ENCODE data around the gene EIF3A.
"Not testable (repeated sequence)": the region's sequence is repeated elsewhere in the genome, so short reads cannot be mapped to it uniquely, and the experiment has no call there.

The EIF3A gene

DNA sequence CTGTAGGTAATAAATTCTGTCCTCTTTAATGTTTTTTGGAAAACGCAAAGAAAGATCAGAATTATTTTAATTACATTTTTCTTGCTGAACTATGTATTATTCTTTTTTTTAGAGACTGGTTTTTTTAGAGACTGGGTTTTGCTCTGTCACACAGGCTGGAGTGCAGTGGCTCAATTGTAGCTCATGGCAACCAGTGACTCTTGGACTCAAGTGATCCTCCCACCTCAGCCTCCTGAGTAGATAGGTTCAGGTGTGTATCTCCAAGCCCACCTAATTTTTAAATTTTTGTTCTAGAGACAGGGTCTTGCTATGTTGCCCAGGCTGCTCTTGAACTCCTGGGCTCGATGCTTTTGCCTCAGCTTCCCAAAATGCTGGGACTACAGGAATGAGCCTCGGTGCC, 18.0 kb upstream of the EIF3A start:
- DNase-seq: no peak

DNA sequence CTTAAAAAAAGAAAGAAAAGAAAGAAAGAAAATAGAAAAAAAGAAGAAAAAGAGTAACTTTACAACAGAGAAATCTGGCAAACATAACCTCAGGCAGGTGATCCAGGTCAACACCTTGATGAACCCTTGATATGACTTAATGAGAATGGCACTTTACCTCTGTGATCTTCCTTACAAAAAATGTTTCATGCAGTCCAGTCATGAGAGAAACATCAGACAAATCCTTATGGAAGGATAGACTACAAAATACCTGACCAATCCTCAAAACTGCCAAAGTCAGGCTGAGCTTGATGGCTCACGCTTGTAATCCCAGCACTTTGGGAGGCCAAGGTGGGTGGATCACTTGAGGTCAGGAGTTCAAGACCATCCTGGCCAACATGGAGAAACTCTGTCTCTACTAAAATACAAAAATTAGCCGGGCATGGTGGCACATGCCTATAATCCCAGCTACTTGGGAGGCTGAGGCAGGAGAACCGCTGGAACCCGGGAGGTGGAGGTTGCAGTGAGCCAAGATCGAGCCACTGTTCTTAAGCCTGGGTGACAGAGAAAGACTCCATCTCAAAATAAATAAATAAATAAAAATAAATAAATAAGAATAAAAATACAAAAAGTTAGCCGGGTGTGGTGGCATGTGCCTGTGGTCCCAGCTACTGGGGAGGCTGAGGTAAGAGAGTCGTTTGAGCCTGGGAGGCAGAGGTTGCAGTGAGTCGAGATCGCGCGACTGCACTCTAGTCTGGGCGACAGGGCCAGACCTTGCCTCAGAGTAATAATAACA, 16.2 kb upstream of the EIF3A start:
- not testable (repeated sequence) for DNase-seq

DNA sequence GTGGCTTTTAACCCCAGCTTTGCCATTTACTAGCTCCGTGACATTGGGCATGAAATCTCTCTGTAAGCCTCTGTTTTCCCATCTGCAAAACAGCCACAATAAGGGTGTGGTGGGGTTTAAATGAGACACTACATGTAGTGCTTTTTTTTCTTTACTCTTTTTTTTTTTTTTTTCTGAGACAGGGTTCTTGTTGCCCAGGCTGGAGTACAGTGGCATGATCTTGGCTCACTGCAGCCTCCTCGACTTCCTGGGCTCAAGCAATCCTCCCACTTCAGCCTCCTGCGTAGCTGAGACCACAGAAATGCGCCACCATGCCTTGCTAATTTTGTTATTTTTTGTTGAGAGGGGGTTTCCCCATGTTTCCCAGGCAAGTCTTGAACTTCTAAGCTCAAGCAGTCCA, 15.0 kb upstream of the EIF3A start:
- DNase-seq: no peak

DNA sequence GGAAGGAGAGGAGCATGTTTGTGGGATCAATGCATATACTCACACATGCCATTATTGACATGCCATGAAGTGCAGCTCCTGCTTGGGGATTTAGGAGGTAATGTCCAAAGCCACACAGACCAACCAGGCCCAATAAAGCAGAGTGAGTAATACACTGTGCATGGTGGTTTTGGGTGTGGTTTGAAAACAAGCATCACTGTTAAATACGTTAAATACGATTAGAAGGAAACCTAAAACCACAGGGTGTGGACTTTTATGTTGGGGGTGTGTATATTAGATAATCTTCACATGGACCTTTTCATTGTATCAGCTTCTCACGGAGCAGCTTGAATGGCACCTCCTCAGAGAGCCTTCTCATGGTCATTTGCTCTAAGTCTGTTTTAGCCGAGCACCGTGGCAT, 10.4 kb upstream of the EIF3A start:
- DNase-seq: peak; percentile 13

DNA sequence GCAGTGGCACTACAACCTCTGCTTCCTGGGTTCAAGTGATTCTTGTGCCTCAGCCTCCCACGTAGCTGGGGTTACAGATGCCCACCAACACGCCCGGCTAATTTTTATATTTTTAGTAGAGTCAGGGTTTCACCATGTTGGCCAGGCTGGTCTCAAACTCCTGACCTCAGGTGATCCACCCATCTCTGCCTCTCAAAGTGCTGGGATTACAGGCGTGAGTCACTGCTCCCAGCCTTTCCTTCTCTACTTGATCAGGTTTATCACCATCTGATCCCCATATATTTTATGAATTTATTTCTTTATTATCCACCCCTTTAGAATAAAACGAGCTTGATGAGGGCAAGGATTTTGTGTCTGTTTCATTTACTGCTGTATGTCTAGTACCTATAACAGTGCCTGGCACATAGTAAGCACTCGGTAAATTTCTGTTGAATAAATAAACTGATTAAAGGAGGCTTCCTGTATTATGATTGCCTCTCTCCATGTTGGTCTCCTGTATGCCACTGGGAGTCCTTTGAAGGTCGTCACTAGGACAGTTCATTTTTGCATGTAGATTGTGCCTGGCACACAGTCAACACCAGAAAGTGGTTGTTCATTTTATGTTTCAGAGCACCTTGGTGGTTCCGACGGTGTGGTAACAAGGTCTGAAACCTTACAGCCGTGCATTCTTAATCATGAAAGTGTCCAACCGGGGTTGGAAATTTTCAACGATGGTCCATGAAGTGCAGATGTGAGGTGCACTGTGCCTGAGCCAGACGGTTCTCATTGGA, 9.6 kb upstream of the EIF3A start:
- DNase-seq: no peak

DNA sequence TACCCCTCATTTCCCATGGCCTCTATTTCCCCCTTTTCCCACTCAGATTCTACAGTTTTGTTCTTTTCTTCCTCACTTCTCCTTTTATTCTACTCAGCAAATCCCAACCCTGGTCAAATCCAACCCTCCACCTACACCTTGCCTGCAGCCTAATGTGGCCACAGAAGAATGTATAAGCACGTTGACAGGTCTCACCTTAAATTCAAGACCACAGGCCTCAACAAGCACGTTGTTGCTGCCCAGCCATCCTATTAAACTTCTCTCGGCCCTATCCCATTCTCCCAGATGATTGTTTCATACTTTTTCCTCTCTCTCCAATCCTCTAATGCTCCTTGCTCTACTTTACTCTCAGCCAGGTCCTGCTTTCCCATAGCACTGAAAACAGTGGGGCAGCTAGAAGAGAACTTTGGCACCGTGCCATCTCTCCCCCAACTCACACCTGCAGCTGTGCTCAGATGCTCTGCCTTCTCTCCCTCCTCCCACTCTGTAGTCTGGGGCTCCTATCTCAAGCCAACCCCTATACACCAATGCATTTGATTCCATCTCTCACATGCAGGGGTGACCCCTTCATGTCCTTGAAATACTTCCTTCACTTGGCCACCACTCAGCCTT, 6.8 kb upstream of the EIF3A start:
- DNase-seq: no peak

DNA sequence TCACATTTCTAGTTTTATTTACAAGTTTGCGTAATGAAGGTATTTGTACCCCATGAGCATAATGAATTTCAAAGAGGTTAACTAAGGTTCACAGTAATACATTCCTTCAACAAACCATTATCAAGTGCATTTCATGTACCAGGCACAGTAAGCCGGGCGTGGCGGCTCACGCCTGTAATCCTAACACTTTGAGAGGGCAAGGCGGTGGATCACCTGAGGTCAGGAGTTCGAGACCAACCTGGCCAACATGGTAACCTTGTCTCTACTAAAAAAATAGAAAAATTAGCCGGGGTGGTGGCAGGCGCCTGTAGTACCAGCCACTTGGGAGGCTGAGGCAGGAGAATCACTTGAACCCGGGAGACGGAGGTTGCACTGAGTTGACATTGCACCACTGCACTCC, 4.3 kb upstream of the EIF3A start:
- DNase-seq: no peak

DNA sequence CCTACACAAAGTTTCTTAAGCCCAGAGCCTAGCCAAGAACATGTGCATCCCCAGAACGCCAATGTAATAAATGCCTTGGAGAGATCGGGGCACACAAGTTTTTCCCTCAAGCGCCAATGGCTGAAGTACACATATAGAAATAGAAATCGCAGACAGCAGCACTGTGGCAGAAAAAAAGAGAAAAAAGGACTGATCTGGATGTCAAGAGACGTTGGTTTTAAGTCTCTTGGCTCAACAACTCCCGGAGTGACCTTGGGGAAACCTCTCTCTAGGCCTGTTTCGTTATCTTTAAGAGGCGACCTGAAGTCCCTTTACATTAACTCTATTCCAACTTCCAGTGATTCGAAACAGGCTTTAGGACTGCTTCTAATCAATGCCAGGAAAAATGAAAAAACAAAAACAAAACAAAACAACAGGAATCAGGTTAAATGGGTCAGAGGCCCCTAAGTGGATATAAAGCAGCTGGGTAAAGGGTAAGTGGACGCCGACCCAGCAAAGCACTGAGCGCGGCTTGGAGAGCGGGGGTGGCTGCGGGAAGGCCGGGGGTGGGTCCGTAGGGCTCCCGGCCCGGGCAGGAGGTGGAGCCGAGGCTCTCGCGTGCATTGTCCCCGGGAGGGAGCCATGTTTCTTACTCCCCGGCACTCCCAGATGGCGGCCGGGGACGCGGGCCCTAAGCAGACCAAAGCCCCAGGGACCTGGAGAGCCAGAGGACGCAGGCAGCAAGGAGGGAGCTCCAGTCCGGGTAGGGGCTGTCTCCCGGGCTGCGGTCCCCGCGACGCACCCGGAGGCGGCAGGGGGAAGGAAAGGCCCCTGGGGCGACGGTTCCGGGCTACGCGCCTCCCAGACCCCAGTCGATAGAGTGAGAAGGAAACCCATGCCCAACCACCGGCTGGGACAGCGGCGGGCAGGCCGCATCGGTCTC, 757 bp downstream of the EIF3A start:
- DNase-seq: no peak

DNA sequence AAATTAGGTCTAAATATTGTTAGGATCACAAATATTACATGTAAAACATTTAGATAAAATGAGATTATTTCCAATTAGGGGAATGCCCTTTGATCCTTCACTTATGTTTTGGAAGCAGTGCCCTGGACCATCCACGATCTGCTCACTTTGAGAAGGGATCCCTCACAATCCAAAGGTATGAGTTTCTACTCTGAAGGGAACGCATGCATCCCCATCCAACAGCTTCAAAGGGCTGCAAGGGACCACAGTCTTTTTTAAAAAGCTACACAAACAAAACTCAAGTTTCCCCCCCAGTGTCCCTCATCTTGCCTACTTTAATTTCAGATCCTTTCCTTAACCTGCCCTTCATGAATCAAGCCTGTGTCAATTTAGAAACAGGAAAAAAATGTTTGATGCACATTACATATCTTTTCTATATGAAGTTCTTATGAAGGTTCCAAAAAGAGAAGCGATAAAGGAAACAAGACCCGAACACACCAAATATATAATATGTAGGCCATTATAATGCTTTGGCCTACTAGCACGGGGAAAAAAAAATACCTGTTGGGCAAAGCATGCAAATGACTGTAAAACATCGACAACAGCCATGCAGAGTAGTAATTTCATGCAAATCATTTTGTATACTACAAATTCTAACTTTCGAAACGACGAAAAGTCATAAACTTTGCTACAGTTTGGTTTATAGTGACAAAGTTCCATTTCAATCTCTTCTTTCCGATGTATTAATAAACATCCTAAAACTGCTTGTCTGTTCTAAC, 2.0 kb downstream of the EIF3A start:
- no peak for DNase-seq

DNA sequence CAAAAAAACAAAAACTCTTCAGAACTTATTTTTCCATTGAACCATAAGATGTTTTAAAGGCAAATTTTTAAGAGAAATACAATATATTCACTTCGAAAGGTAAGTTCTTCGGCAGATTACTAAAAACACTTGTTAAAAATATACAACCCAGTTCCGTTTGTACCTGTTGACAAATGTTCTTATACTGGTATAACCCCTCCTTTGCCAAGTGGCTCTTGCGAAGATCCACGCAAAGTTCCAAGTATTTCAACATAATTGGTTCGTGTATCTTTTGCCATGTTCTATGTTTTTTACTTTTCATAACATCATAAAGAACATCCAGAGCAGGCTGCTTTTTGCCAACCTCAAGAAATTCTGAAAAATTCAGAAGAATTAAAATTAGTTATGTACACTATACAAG, 7.0 kb downstream of the EIF3A start:
- DNase-seq: no peak

DNA sequence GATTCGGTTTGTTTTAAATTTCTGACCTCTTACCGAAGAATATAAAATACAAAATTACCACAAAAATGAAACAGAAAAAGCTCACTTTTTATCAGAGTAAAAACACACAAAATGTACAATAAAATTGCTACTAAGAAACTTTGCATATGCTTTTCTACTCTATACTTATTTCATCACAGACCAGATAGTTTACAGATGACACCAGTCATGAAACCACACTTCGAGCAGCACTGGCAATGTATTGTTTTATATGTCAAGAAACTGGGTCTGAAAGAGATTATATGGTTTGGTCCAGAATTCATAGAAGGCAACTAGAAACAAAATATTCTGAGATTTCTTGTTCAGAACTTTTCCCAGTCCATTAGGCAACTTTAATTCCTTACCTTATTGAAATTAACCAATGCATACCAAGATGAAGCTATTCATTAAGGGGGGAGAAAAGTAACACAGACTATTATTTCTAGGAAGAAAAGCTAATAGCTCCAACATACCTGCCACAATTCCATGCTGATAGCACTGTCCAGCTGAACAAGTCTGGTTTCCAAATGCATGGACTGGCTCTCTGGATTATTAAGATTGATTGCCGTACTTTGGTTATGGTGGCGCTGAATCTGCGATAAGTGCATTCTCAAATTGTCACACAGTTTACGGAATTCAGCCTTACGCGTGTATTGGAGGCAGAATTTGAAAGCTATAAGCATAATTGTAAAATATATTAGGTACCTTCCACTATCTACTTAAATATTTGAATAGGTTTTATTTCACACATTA, 10.0 kb downstream of the EIF3A start:
- DNase-seq: no peak

DNA sequence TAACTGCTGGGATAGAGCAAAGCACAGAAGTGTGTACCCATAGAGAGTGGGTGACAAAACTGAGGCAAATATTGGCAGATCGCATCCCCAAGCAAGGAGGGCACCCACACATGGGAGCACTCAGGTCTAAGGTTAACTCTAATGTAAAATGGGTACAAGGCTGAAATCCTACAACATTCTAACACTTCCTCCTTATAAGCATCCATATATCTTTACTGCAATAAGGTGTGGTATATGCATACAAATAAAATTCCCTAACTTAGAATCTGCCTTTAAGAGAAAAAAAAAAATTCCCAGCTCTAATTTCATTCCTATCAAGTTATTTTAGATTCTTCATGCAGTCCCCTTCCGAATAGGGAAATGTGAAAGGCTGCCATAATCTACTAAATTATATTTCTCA, 18.7 kb downstream of the EIF3A start:
- no peak for DNase-seq

DNA sequence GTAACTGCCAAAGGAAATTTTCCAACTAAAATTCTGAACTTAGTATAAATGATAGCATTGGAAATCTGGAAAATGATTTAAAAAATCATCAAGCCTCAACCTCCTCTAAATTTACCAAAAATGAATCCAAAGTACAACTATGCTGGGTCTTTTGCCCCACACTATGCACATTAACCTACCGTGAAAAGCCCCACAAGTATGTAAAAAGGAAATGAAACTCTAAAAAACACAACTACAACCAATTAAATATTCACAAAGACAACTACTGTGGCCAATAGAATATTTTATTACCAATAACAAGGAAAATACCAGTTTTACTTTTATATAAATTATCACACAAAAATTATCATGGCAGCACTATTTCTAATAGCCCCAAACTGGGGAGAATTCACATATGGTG, 19.3 kb downstream of the EIF3A start:
- DNase-seq: no peak

DNA sequence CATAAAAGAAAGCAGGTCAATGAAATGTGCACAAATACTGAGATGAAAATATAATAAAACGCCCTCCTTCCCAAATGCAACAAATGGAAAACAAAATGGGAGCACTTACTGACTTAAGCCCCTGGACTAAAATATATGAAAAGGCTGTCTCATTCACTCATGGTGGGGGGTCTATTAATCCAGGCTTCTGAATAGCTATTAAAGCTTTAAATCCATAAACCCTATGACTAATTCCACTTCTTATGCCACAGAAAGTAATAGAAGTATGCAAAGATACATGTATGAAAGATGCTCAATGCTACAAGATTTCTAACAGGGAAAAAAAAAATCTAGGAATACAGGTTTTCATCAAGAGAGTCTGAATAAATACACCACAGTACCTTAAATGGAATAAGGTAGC, 20.5 kb downstream of the EIF3A start:
- no peak for DNase-seq

DNA sequence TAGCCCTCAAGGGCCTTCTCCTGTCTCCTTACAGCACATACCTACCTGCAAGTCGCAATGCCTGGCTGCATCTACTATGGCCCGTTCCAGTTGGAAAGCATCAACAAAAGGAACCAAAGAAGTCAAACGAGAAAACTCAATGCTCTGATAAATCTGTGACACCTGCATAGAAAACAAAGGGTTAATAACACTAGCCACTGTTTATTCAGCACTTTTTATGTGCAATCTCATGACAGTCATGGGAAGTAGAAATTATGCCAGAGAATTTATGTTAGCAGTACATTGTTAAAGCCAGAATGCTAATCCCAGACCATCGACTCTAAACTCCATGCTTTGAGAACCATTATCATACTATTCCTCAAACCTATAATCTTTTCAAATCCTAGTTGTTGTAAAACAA, 21.1 kb downstream of the EIF3A start:
- DNase-seq: no peak

DNA sequence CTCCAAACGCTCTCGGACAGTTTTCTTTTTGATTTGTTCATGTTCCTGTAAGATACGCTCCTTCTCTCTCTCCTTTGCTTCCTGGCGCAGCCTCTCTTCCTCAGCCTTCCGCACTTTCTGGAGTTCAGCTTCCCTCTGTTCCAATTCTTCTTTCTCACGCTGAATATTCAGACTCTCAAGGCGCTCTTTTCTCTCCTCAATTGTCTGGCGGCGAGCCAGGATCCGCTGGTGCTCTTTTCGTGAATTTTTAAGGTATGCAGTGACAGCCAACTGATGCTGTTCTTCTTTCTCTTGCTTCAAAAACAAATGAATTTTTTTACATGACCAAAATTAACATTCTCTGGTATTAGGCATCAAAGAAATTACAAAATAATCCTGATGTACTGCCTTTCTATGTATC, 22.6 kb downstream of the EIF3A start:
- no peak for DNase-seq

DNA sequence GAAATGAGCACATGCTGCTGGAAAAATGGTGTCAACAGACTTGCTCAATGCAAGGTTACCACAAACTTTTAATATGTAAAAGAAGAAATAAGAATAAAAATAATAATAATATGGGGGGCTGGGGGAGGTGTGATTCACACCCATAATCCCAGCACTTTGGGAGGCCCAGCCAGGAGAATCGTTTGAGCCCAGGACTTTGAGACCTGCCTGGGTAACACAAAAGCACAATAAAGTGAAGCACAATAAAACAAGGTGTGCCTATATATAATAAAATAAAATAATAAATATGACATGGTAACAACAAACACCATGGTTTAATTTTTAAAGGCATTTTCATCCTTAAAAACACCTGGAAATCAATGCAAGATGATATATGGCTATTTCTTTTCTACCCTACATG, 25.1 kb downstream of the EIF3A start:
- DNase-seq: no peak

DNA sequence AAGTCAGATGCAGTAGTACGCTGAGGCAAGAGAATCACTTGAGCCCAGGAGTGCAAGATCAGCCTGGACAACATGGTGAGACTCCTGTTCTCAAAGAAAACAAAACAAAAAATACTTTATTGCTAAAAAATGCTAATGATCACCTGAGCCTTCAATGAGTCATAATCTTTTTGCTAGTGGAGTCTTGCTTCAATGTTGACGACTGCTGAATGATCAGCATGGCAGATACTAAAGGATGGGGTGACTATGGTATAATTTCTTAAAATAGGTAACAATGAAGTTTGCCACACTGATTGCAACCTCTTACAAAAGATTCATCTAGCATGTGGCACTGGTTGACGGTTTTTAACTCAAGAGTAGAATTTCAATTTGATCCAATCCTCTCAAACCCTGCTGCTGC, 28.8 kb downstream of the EIF3A start:
- no peak for DNase-seq

DNA sequence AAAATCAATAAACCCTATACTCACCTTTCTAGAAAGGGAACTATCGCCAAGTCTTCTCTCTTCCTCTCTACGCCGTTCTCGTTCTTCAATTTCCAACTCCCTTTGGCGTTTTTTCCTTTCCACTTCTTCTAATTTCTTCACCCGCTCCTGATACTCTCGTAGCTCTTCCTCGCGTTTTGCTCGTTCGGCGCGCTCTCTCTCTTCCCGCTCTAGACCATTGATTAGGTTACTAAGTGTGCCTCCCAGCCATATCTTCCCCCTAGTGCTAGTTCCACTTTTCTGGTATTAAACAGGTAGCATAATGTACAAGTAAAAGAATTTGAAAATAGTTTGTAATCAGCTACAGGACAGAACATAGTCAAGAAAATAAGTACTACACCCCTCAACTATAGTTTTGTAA, 30.8 kb downstream of the EIF3A start:
- DNase-seq: no peak

DNA sequence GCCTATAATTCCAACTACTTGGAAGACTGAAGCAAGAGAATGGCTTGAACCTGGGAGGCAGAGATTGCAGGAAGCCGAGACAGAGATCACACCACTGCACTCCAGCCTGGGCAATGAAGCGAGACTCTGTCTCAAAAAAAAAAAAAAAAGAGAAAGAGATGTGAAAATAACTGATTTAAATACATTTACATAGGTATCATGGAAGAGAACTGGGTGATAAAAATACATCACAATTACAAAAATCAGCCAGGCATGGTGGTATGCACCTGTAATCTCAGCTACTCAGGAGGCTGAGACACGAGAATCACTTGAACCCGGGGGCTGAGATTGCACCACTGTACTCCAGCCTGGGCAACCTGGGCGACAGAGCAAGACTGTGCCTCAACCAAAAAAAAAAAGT, 31.3 kb downstream of the EIF3A start:
- no peak for DNase-seq

DNA sequence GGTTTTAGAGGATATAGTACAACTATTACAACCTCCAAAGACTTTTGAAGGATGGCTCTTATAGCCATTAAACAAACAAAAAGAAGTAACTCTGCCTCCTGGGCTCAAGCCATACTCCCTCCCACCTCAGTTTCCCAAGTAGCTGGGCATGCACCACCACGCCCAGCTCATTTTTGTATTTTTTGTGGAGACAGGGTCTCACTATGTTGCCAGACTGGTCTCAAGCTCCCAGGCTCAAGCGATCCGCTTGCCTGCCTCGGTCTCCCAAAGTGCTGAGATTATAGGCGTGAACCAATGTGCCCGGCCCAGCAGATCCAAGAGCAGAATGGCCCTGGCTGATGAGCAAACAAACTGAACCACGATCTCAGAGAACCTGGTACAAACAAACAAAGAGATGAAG, 35.1 kb downstream of the EIF3A start:
- no peak for DNase-seq

DNA sequence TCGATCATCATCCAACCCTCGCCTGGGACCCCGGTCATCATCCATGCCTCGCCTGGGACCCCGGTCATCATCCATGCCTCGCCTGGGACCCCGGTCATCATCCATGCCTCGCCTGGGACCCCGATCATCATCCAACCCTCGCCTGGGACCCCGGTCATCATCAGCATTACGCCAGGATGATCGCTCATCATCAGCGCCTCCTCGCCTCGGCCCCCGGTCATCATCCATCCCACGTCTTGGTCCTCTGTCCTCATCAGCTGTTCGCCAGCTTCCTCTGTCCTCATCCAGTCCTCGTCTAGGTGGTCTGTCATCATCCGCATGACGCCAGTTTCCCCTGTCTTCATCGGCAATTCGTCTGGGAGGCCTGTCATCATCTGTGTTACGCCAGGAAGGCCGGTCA, 38.4 kb downstream of the EIF3A start:
- no peak for DNase-seq

All from NCI-H748 treated with DMSO at 0.1 percent for 48 hours (cell line).